CD4-positive, alpha-beta T cell (primary cell): Measurements from ENCODE around the gene PTGER4. TPM values are rescaled to one million over a fixed set of nuclear protein-coding genes. Genes with fewer than 3 reads are reported as not detected.
A peak's percentile ranks its signal among the peaks of the same experiment; 100 is the strongest.

Source experiments
- ATAC-seq: fragments of 200-7000 bp; cut with Tn5 transposase; one replicate; pipeline ENCODE4 v1.10.0; 2022; ENCODE audit warnings: mild to moderate bottlenecking; ENCODE audit not compliant: poor library complexity
- CTCF ChIA-PET: fragments of 350-600 bp; sonication (Branson Sonifier 250); formaldehyde crosslinking; loops from one replicate; lab custom pipeline; 2021; ENCODE audit warnings: antibody characterized with exemption, inconsistent platforms; lab: Charles Lee
- POLR2A ChIA-PET: fragments of 350-600 bp; sonication (Branson Sonifier 250); formaldehyde crosslinking; loops from one replicate; lab custom pipeline; 2021; ENCODE audit warnings: antibody characterized with exemption, inconsistent platforms; lab: Charles Lee
- DNase-seq, 14 experiments: peaks; one replicate each; pipeline ENCODE4 v3.0.0-alpha.2; 2013 to 2020; ENCODE audit warnings: mixed read lengths in 2 of 14
- H3K27ac ChIP-seq, 2 donors: one replicate each; pipeline versions ENCODE4 v1.5.1 to v1.7.0; 2013; ENCODE audit warnings: low read length in 2 of 2, low read depth in 1 of 2, mild to moderate bottlenecking in 1 of 2
- H3K27me3 ChIP-seq, 2 experiments: 1 replicate in 1 of 2; 2 replicates in 1 of 2; pipeline versions ENCODE4 v1.6.1 to v1.7.0; 2013; ENCODE audit warnings: low read length in 2 of 2, control low read depth in 1 of 2, mild to moderate bottlenecking in 1 of 2, moderate library complexity in 1 of 2; ENCODE audit not compliant: insufficient read depth in 2 of 2, control insufficient read depth in 1 of 2
- H3K36me3 ChIP-seq: one replicate; pipeline ENCODE4 v1.6.1; 2013; ENCODE audit warnings: low read length, control low read depth; ENCODE audit not compliant: insufficient read depth
- H3K4me1 ChIP-seq: one replicate; pipeline ENCODE4 v1.6.1; 2013; ENCODE audit warnings: low read length, control low read depth; ENCODE audit not compliant: insufficient read depth
- H3K4me3 ChIP-seq: one replicate; pipeline ENCODE4 v1.5.1; 2013; ENCODE audit warnings: mild to moderate bottlenecking, low read length, moderate library complexity
- H3K9me3 ChIP-seq, 2 experiments: 1 replicate in 1 of 2; 2 replicates in 1 of 2; pipeline versions ENCODE4 v1.6.1 to v1.7.0; 2013; ENCODE audit warnings: low read length in 2 of 2, mild to moderate bottlenecking in 2 of 2, control low read depth in 1 of 2, moderate library complexity in 1 of 2; ENCODE audit not compliant: control insufficient read depth in 1 of 2, insufficient read depth in 1 of 2
- H3K27ac Mint-ChIP-seq: one replicate; pipeline ENCODE4 v1.8.0; 2020; ENCODE audit warnings: mixed read lengths
- H3K27me3 Mint-ChIP-seq: one replicate; pipeline ENCODE4 v1.8.0; 2021; ENCODE audit warnings: mixed read lengths
- H3K36me3 Mint-ChIP-seq: one replicate; pipeline ENCODE4 v1.8.0; 2021; ENCODE audit warnings: low read depth, mixed read lengths
- H3K4me1 Mint-ChIP-seq: one replicate; pipeline ENCODE4 v1.8.0; 2021; ENCODE audit warnings: low read depth, mixed read lengths
- H3K4me3 Mint-ChIP-seq: one replicate; pipeline ENCODE4 v1.8.0; 2020; ENCODE audit warnings: mild to moderate bottlenecking, mixed read lengths
- H3K9me3 Mint-ChIP-seq: one replicate; pipeline ENCODE4 v1.8.0; 2020; ENCODE audit warnings: mixed read lengths
- CTCF ChIP-seq: fragments of 200-600 bp; IDR thresholded peaks from one replicate; pipeline ENCODE4 v1.8.0; 2022; ENCODE audit warnings: antibody characterized with exemption, mild to moderate bottlenecking
- intact Hi-C, 2 experiments: fragments of 100-400 bp; cut with DNase I in 1 of 2; cut with micrococcal nuclease in 1 of 2; formaldehyde crosslinking; loops; one replicate each; pipeline versions ENCODE4 v1.15.1 to v1.9.0; 2023 to 2025; cut with DNase I, micrococcal nuclease
- polyA plus RNA-seq, 2 donors: library from polyadenylated mRNA; unstranded; fragments of 120-200 nt; gene quantifications; one replicate each; pipeline ENCODE4 v1.2.1, GENCODE V29; 2013
- total RNA-seq, 174 experiments: library from RNA in 2 of 174; stranded (reverse) in 2 of 174; gene quantifications; one replicate each; pipeline ENCODE4 v1.2.3 and lab custom pipeline; 2021 to 2026

Gene PTGER4
- total RNA-seq (100 to 1,000 TPM; 352 to 356 TPM), total RNA-seq (lab: John Stamatoyannopoulos, UW) (42.0 to 1,443 (median 153) reads per million in 172 experiments)
- polyA plus RNA-seq (2013, experiment 1 of 2), result 30.9 TPM
- polyA plus RNA-seq (2013, experiment 2 of 2), result 65.5 TPM

DNA sequence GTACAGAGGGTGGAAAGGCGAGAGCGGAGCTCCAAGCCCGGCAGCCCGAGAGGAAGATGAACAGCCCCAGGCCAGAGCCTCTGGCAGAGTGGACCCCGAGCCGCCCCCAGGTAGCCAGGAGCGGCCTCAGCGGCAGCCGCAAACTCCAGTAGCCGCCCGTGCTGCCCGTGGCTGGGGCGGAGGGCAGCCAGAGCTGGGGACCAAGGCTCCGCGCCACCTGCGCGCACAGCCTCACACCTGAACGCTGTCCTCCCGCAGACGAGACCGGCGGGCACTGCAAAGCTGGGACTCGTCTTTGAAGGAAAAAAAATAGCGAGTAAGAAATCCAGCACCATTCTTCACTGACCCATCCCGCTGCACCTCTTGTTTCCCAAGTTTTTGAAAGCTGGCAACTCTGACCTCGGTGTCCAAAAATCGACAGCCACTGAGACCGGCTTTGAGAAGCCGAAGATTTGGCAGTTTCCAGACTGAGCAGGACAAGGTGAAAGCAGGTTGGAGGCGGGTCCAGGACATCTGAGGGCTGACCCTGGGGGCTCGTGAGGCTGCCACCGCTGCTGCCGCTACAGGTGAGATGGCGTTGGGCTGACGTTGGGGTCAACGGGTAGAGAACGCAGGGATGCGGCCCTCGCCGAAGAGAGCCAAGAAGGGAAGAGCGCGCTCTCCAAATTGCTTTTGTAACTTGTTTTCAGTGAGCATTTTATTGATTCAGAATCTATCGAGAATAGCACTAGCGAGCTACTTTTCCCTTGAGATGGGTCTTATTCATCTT lies at the start of gene PTGER4:
PTGER4 (plus strand) TSS at position 3 of the 769 bp plus-strand sequence. CDS start 1,079 bp downstream, outside the sequence.
- Mint-ChIP-seq H3K36me3 (peaks cover 59% of the 10 kb centered on the region), H3K27ac (peak within 1 kb of the TSS; percentile 84), H3K9me3 (no peaks in the 10 kb centered on the region), H3K4me1 (peaks cover 59% of the 10 kb centered on the region), H3K4me3 (peak within 1 kb of the TSS; percentile 99), H3K27me3 (no peaks in the 10 kb centered on the region)
- TF ChIP-seq CTCF, result no peak
- ChIA-PET CTCF (interaction anchor here (0.9 to 1.6 kb wide), 3 partner anchors 9 to 295 kb away, joined by 3 to 9 read pairs (median 5); no protein-coding TSS in a partner anchor), POLR2A (interaction anchor here (0.6 to 9.6 kb wide), 25 partner anchors 9 to 1462 kb away, joined by 3 to 103 read pairs (median 5); partner anchors contain the start of genes RPL37 and TTC33)
- H3K27me3 ChIP-seq, result no peaks in the 10 kb centered on the region
- peaks cover 32% of the 10 kb centered on the region for H3K4me1 ChIP-seq
- H3K4me3 ChIP-seq, result peak within 1 kb of the TSS; percentile 91
- intact Hi-C loops, result loop anchor here (2.0 to 5.0 kb wide), 5 partner anchors 25 to 269 kb away; no protein-coding TSS in a partner anchor
- peak in 7 of 14 experiments; percentile 22 to 64 (median 44) for DNase-seq
- peaks cover 8% of the 10 kb centered on the region for H3K36me3 ChIP-seq
- no peaks in the 10 kb centered on the region for H3K9me3 ChIP-seq
- peak within 1 kb of the TSS; percentile 82 to 93 for H3K27ac ChIP-seq
- ATAC-seq, result peak; percentile 5

- POLR2A ChIA-PET, result no interaction called here
- H3K27me3 Mint-ChIP-seq, result no peaks in the 10 kb centered on the region
Measured at GRCh38 chr5:40630126-40630525, 49.6 kb upstream of the PTGER4 start.

GRCh38 chr5:40631236-40631635 lies 48.5 kb upstream of the PTGER4 start:
- ChIA-PET POLR2A (interaction anchor here (0.6 to 0.7 kb wide), 2 partner anchors 19 to 267 kb away, joined by 3 read pairs; no protein-coding TSS in a partner anchor), CTCF (no interaction called here)
- no peak for ATAC-seq

More at GRCh38 chr5:40630126-40630525, 49.6 kb upstream of the PTGER4 start:
- ATAC-seq (no peak), DNase-seq (no peak)
- peaks cover 12% of the 10 kb centered on the region for H3K4me1 Mint-ChIP-seq
- no peak overlapping the region for H3K4me3 Mint-ChIP-seq
- H3K4me3 ChIP-seq, result no peak overlapping the region
- H3K9me3 Mint-ChIP-seq, result no peaks in the 10 kb centered on the region
- H3K36me3 ChIP-seq, result no peaks in the 10 kb centered on the region
- peaks cover 0 to 3% of the 10 kb centered on the region in 2 experiments for H3K9me3 ChIP-seq
- intact Hi-C loops, result no loop called here
- H3K4me1 ChIP-seq, result no peaks in the 10 kb centered on the region
- H3K27ac ChIP-seq, result no peak overlapping the region
- no peak for TF ChIP-seq CTCF
- CTCF ChIA-PET, result no interaction called here
- no peaks in the 10 kb centered on the region for H3K27me3 ChIP-seq
- no peaks in the 10 kb centered on the region for H3K36me3 Mint-ChIP-seq
- H3K27ac Mint-ChIP-seq, result no peak overlapping the region

More at GRCh38 chr5:40631236-40631635, 48.5 kb upstream of the PTGER4 start:
- Histone ChIP-seq H3K27me3 (no peaks in the 10 kb centered on the region), H3K27ac (no peak overlapping the region), H3K9me3 (peaks cover under 1 to 3% of the 10 kb centered on the region in 2 experiments), H3K4me1 (no peaks in the 10 kb centered on the region), H3K4me3 (no peak overlapping the region), H3K36me3 (no peaks in the 10 kb centered on the region)
- Mint-ChIP-seq H3K27me3 (no peaks in the 10 kb centered on the region), H3K4me3 (no peak overlapping the region), H3K36me3 (no peaks in the 10 kb centered on the region), H3K9me3 (peaks cover under 1% of the 10 kb centered on the region), H3K4me1 (peaks cover 6% of the 10 kb centered on the region), H3K27ac (no peak overlapping the region)
- no peak for TF ChIP-seq CTCF
- intact Hi-C loops, result no loop called here
- DNase-seq, result no peak
